Kidney epithelial cell (primary cell): ENCODE measurements around the gene FRMD7. TPM values are rescaled to one million over a fixed set of nuclear protein-coding genes. Genes with fewer than 3 reads are reported as not detected.

Source experiments
- DNase-seq: peaks from one replicate; pipeline ENCODE4 v3.0.0-alpha.2; 2010; ENCODE audit warnings: low read depth
- H3K27me3 ChIP-seq: 2 replicates; pipeline ENCODE4 v1.6.0; 2011; ENCODE audit warnings: low read length; ENCODE audit not compliant: control insufficient read depth, insufficient read depth
- H3K36me3 ChIP-seq: 2 replicates; pipeline ENCODE4 v1.5.1; 2011; ENCODE audit warnings: low read length; ENCODE audit not compliant: control insufficient read depth, insufficient read depth
- H3K4me3 ChIP-seq: 2 replicates; pipeline ENCODE4 v1.5.1; 2011; ENCODE audit warnings: low read depth, mild to moderate bottlenecking, control low read depth, low read length
- CTCF ChIP-seq: IDR thresholded peaks from 2 replicates; pipeline ENCODE4 v1.5.1; 2011; ENCODE audit warnings: mild to moderate bottlenecking, moderate library complexity, low read length, control low read depth, inconsistent platforms; ENCODE audit not compliant: insufficient read depth, poor library complexity, severe bottlenecking
- total RNA-seq: library from RNA; depleted of rRNA; stranded (reverse); fragments of >200 nt; gene quantifications from 2 replicates; pipeline ENCODE4 v1.2.3, GENCODE V29; 2015

Gene FRMD7
- total RNA-seq, 1 donor from 2014 or later: not detected

- no peak overlapping the region for H3K4me3 ChIP-seq
- no peaks in the 10 kb centered on the region for H3K36me3 ChIP-seq
- TF ChIP-seq CTCF: no peak
- no peak for DNase-seq
- H3K27me3 ChIP-seq: peaks cover 5% of the 10 kb centered on the region
Measured at GRCh38 chrX:132120913-132121312, 6.9 kb downstream of the FRMD7 start.

- no peaks in the 10 kb centered on the region for H3K36me3 ChIP-seq
- DNase-seq: no peak
- H3K27me3 ChIP-seq: peaks cover 5% of the 10 kb centered on the region
- TF ChIP-seq CTCF: no peak
- no peak overlapping the region for H3K4me3 ChIP-seq
Measured at GRCh38 chrX:132119821-132120515, 7.9 kb downstream of the FRMD7 start.

- H3K4me3 ChIP-seq: no peak overlapping the region
- no peaks in the 10 kb centered on the region for H3K36me3 ChIP-seq
- peaks cover 5% of the 10 kb centered on the region for H3K27me3 ChIP-seq
- DNase-seq: no peak
- no peak for TF ChIP-seq CTCF
Measured at GRCh38 chrX:132119283-132119682, 8.5 kb downstream of the FRMD7 start.

- TF ChIP-seq CTCF: no peak
- Histone ChIP-seq H3K27me3 (peaks cover 5% of the 10 kb centered on the region), H3K36me3 (no peaks in the 10 kb centered on the region), H3K4me3 (no peak overlapping the region)
- DNase-seq: no peak
Measured at GRCh38 chrX:132118358-132118757, 9.5 kb downstream of the FRMD7 start.

- Histone ChIP-seq H3K4me3 (no peak overlapping the region), H3K36me3 (no peaks in the 10 kb centered on the region), H3K27me3 (peaks cover 5% of the 10 kb centered on the region)
- DNase-seq: no peak
- no peak for TF ChIP-seq CTCF
Measured at GRCh38 chrX:132115792-132116191, 12.0 kb downstream of the FRMD7 start.

GRCh38 chrX:132114607-132115006 lies 13.2 kb downstream of the FRMD7 start:
- TF ChIP-seq CTCF: no peak
- Histone ChIP-seq H3K36me3 (no peaks in the 10 kb centered on the region), H3K4me3 (no peak overlapping the region), H3K27me3 (peaks cover 2% of the 10 kb centered on the region)
- DNase-seq: no peak
